Measurements from ENCODE around the gene PCCB. TPM values are rescaled to one million over a fixed set of nuclear protein-coding genes. Genes with fewer than 3 reads are reported as not detected.

Gene PCCB
- total and polyA plus RNA-seq, 2 donors (not counting 1 experiment from before 2014, with no cell fraction given) = 12.1 to 15.5 TPM

- Mint-ChIP-seq H3K4me3 (no peak overlapping the region), H3K27me3 (peaks cover 10% of the 10 kb centered on the region), H3K9me3 (ENCODE audit: insufficient read depth) (no peaks in the 10 kb centered on the region), H3K27ac (no peak overlapping the region), H3K4me1 (no peaks in the 10 kb centered on the region)
- Histone ChIP-seq H3K27ac (ENCODE audit: low read length in 2 of 2) (no peak overlapping the region), H3K4me1 (ENCODE audit: control insufficient read depth in 2 of 2, insufficient read depth in 2 of 2, low read length in 2 of 2) (no peaks in the 10 kb centered on the region), H3K4me2 (replicated peaks; ENCODE audit: low read depth, low read length, poor library complexity, severe bottlenecking) (no peak overlapping the region), H4K20me1 (ENCODE audit: control insufficient read depth, insufficient read depth, low read length, poor library complexity, severe bottlenecking) (no peaks in the 10 kb centered on the region), H3K9me3 (ENCODE audit: control extremely low read depth in 1 of 3, control insufficient read depth in 2 of 3, insufficient read depth in 1 of 3, low read length in 2 of 3) (no peaks in the 10 kb centered on the region), H3K27me3 (replicated peaks in 1 of 4; ENCODE audit: control extremely low read depth in 1 of 4, control insufficient read depth in 3 of 4, insufficient read depth in 4 of 4, low read length in 3 of 4) (no peaks in the 10 kb centered on the region), H3K79me2 (ENCODE audit: control insufficient read depth, insufficient read depth, low read length) (no peaks in the 10 kb centered on the region), H3K9ac (ENCODE audit: low read length) (no peak overlapping the region), H3K36me3 (replicated peaks in 1 of 2; ENCODE audit: control extremely low read depth in 1 of 2, control insufficient read depth in 1 of 2, extremely low read depth in 1 of 2, insufficient read depth in 2 of 2, low read length in 1 of 2) (no peaks in the 10 kb centered on the region), H3K4me3 (ENCODE audit: control extremely low read depth in 1 of 5, extremely low read depth in 1 of 5, insufficient read depth in 1 of 5, low read depth in 2 of 5, low read length in 4 of 5) (no peak overlapping the region), H2AFZ (ENCODE audit: insufficient read depth, low read depth, low read length, poor library complexity, severe bottlenecking) (no peak overlapping the region)
- ATAC-seq (ENCODE audit: low read depth) (no peak), DNase-seq (no peak)
- no peak for TF ChIP-seq EZH2 (IDR thresholded peaks at IDR 0.05; ENCODE audit: borderline replicate concordance, insufficient read depth, low read depth, low read length, poor library complexity, severe bottlenecking)
- no peak for TF ChIP-seq CTCF (IDR thresholded peaks at IDR 0.05)
- POLR2A ChIA-PET = interaction anchor here (0.6 kb wide), 1 partner anchor 24 kb away, joined by 5 read pairs; no protein-coding TSS in a partner anchor
- intact Hi-C loops (cut with micrococcal nuclease) = no loop called here
- CTCF ChIA-PET = no interaction called here
- 100% methylated on average over 1 of the region's 2 CpGs for WGBS (ENCODE audit: insufficient coverage)
Measured at GRCh38 chr3:136236109-136236508, 14.0 kb upstream of the PCCB start.

- POLR2A ChIA-PET = no interaction called here
- Histone ChIP-seq H3K36me3 (replicated peaks in 1 of 2; ENCODE audit: control extremely low read depth in 1 of 2, control insufficient read depth in 1 of 2, extremely low read depth in 1 of 2, insufficient read depth in 2 of 2, low read length in 1 of 2) (no peaks in the 10 kb centered on the region), H3K4me3 (ENCODE audit: control extremely low read depth in 1 of 5, extremely low read depth in 1 of 5, insufficient read depth in 1 of 5, low read depth in 2 of 5, low read length in 4 of 5) (no peak overlapping the region), H3K27me3 (replicated peaks in 1 of 4; ENCODE audit: control extremely low read depth in 1 of 4, control insufficient read depth in 3 of 4, insufficient read depth in 4 of 4, low read length in 3 of 4) (no peaks in the 10 kb centered on the region), H3K9ac (ENCODE audit: low read length) (no peak overlapping the region), H2AFZ (ENCODE audit: insufficient read depth, low read depth, low read length, poor library complexity, severe bottlenecking) (no peak overlapping the region), H3K9me3 (ENCODE audit: control extremely low read depth in 1 of 3, control insufficient read depth in 2 of 3, insufficient read depth in 1 of 3, low read length in 2 of 3) (no peaks in the 10 kb centered on the region), H4K20me1 (ENCODE audit: control insufficient read depth, insufficient read depth, low read length, poor library complexity, severe bottlenecking) (no peaks in the 10 kb centered on the region), H3K79me2 (ENCODE audit: control insufficient read depth, insufficient read depth, low read length) (no peaks in the 10 kb centered on the region), H3K27ac (ENCODE audit: low read length in 2 of 2) (no peak overlapping the region), H3K4me1 (ENCODE audit: control insufficient read depth in 2 of 2, insufficient read depth in 2 of 2, low read length in 2 of 2) (no peaks in the 10 kb centered on the region), H3K4me2 (replicated peaks; ENCODE audit: low read depth, low read length, poor library complexity, severe bottlenecking) (no peak overlapping the region)
- intact Hi-C loops (cut with micrococcal nuclease) = no loop called here
- CTCF ChIA-PET = no interaction called here
- Mint-ChIP-seq H3K4me1 (no peaks in the 10 kb centered on the region), H3K27me3 (peaks cover 15% of the 10 kb centered on the region), H3K27ac (no peak overlapping the region), H3K9me3 (ENCODE audit: insufficient read depth) (no peaks in the 10 kb centered on the region), H3K4me3 (no peak overlapping the region)
- no peak for DNase-seq
- no peak for TF ChIP-seq EZH2 (IDR thresholded peaks at IDR 0.05; ENCODE audit: borderline replicate concordance, insufficient read depth, low read depth, low read length, poor library complexity, severe bottlenecking)
- no peak for TF ChIP-seq CTCF (IDR thresholded peaks at IDR 0.05)
- ATAC-seq (ENCODE audit: low read depth) = no peak
- WGBS (ENCODE audit: insufficient coverage) = no CpG with 5 or more reads among the region's 1 CpG
Measured at GRCh38 chr3:136237103-136237502, 13.0 kb upstream of the PCCB start.

All from B cell (primary cell).